Glomerular endothelial cell (primary cell): ENCODE data around the gene TJP3. TPM values are rescaled to one million over a fixed set of nuclear protein-coding genes. Genes with fewer than 3 reads are reported as not detected.

Source experiments
- DNase-seq: peaks from one replicate; pipeline ENCODE4 v3.0.0-alpha.2; 2011; ENCODE audit warnings: low read depth, low spot score; ENCODE audit errors: extremely low read depth
- total RNA-seq: library from RNA; depleted of rRNA; stranded (reverse); fragments of >200 nt; gene quantifications from 2 replicates; pipeline ENCODE4 v1.2.3, GENCODE V29; 2015

TJP3 gene
- total RNA-seq, 1 donor from 2014 or later, result not detected

DNA sequence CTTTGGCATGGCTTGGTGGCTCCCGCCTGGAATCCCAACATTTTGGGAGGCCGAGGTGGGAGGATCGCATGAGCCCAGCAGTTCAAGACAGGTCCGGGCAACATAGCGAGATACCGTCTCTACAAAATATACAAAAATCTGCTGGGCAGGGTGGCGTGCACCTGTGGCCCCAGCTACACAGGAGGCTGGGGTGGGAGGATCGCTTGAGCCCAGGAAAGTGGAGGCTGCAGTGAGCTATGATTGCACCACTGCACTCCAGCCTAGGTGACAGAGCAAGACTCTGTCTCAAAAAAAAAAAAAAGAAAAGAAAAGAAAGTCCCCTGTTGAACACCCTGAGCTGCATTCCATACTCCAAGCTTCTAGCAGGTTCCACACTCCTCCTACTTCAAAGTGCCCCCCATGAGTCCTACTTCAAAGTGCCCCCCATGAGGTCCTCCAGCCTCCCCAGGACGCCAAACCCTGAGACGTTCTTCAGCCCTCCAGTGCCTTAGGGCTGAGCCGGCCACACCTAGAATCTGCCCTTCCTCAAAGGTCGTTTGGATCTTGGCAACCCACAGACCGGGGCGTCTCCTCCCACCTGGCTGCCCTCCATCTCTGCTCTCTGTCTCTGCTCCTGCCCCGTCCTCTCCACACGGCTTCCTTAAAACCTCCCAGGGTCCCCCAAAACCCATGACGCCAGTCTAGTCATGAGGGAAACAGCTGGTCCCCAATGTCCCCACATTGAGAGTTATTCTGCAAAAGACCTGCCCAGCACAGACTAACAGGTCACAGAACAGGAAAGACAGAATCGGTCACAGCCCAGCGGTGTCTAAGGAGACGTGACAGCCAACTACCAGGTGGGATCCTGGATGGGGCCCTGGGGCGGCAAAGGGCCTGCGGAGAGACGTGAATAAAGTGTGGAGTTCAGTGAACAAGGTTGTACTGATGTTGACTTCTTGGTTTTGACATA lies 4.8 kb downstream of the TJP3 start:
- DNase-seq, result no peak

DNA sequence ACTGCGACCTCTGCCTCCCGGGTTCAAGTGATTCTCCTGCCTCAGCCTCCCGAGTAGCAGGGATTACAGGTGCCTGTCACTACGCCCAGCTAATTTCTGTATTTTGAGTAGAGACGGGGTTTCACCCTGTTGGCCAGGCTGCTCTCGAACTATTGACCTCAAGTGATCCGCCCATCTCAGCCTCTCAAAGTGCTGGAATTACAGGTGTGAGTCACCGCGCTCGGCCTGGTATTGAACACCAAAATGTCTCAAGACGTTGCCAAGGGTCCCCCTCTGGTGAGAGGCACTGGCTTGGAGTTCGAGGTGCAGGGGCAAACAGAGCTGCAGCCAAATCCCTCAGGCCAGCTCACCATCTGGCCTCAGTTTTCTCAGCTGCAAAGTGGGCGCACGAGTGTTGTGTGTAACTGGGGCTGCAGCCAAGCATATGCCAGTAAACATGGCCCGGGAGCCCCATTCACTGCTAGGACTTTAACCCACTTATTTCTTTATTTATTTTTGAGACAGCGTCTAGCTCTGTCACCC lies 8.0 kb downstream of the TJP3 start:
- DNase-seq, result no peak

DNA sequence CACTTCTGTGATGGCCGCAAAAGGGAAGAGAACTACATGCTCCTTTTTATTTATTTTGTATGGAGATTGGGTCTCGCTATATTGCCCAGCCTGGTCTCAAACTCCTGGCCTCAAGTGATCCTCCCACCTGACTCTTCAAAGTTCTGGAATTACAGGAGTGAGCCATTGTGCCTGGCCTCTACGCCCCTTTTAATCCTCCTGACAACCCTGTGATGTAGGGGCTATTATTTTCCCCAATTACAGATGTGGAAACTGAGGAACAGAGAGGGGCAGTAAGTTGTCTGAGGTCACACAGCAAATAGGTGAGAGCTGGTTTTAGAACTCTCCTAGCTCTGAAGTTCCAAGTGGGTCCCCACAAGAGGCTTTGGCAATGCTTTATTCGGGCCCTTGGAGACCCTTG lies 11.7 kb downstream of the TJP3 start:
- no peak for DNase-seq

DNA sequence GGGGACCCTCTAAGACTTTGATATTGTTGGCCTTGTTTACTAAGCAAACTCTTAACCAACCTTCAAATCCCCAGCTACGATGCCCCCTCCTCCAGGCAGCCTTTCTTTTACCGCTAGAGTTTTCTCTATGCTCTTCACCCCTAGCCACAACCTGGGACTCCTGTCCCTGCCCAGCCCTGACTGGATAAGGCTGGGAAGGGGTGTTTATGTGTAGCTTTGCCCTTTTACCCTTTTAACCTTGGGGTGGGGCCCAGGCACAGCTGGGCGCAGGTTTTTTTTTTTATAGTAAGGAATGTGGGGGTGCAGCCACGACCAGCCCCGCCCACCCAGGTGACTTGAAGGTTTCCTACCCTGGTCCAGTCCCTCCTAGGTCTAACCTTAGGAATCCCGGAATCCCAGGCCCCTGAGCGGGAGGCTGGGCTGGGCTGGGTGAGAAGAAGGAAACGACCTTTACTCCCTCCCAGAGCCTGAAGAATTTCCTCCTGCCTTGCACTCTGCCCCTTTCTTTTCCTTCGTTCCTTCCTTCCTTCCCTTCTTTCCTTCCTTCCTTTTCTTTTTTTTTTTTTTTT lies 12.2 kb downstream of the TJP3 start:
- DNase-seq, result no peak

DNA sequence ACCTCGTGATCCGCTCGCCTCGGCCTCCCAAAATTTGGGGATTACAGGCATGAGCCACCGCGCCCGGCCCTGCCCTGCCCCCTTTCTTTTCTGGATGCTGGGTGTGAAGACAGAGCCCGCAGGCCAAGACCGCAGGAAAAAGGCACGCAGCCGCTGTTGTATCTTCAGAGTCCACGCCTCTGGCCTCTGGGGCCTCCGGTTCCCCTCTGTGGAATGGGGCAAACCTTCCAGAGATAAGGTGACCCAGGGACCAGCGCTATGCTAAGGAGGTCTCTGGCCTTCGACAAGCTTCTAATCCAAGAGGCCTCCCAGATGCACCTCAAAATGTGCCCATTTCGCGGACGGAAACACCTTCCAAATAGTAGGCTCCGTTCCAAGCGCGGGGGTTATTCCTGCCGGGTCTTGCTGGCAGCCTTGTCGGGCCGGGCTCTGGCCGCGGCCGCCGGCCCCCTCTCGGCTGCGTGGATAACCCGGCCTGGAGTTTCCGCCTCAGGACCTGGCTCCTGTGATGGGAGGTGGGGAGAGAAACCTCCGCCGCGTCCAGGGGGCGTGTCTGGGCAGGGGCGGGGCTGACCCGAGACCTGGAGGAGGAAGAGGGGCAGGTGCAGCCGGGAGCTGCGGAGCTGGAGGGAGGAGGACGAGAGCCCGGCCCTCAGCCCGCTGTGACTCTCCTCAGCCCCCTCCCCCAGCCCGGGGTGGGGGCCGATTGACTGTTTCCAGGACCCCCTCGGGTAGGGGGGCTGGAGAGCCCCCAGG lies 13.1 kb downstream of the TJP3 start:
- DNase-seq, result no peak

DNA sequence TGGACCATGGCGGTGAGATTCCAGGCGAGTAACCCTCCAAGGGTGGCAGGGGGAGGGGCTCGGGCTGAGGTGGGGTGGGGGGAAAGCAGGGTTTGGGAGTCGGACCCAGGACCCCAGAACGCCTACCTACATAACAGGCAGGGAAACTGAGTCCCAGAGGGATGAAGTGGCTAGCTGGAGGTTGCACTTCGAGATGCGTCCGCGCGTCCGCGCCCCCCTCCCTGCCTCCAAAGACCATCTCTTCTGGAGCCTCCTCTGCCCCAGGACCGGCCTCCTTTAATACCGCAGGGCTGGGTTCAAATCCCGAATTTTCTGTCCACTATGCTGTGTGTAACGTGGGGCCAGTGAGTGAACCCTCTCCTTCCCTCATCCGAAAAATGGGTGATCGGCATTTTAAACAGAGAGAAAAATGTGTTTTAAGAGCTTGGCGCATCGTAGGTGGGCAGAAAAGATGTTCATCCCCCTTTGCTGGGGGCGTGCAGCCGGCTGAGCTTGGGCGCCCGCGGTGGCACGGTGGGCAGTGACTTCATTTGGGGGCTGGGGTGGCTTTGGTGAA lies 13.8 kb downstream of the TJP3 start:
- DNase-seq, result no peak

DNA sequence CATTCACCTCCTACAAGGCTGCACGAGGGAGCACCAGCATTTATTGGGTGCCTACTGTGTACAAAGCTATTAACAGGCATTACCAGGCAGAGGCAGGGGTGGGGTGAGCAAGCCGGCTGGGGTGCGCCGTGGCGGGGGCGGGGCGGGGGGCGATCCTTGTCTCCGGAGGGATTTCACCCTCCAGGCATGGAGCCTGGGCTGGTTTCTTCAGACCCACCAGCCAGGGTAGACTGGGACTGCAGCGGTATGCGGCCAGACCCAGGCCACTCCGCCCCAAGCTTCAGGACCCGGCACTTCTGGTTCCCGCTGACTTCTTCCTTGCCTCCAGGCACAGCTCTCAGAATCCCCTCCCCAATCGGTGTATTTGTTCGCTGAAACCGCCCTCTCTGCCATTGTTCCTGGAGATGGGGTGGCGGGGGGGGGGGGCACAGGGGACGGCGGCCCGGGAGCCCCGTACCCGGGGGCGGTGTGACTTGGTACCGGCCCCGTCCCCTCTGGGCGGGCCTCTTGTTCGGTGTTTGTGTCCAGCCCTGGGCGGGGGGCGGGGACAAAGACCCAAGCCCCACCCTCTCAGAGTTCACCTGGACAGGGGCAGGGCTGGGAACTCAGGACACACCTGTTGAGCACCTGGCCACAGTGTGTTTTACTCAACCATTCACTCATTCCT lies 14.4 kb downstream of the TJP3 start:
- DNase-seq, result no peak

DNA sequence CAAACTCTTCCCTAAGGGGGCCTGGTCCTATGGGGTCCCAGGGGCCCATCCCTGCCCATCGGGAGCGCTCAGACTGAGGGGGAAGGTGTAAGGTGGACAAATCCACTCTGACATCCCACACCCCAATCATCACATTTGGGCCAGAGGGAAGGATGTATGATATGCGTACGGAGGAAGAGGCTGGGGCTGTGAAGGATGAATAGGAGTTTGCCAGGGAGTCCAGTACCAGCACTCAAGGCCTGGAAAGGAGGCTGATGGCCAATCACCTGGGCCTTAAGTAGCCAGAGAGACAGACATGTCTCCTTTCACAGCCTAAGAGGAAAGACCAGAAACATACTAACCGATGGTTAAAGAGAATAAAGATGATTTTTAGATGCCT lies 14.9 kb downstream of the TJP3 start:
- no peak for DNase-seq

DNA sequence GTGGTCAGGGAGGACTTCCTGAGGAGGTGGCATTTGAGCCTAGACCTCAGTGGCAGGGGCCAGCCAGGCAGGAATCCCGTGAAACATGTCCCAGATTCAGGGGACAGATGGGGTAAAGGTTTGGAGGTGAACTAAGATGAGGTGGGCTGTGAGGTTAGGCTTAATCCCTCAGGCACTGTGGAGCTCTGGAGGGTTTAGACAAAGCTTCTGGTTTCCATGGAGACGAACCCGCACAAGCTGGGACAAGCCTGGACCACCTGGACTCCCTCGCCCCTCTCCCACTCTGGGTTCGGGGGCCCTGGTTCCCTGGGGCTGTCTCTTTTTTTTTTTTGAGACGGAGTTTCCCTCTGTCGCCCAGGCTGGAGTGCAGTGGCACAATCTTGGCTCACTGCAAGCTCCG lies 15.7 kb downstream of the TJP3 start:
- no peak for DNase-seq

DNA sequence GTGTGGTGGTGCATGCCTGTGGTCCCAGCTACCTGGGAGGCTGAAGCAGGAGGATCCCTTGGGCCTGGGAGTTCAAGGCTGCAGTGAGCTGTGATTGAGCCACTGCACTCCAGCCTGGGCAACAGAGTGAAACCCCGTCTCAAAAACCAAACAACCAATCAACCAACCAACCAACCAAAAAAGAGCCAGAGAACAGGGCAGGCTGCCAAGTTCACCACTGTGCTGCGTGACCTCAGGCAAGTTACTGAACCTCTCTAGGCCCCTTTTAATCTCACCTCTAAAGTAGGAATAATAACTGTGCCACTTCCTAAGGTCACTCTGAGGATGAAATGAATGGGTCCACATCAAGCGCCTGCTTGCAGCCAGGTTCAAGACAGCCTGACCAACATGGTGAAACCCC lies 16.9 kb downstream of the TJP3 start:
- DNase-seq, result no peak

DNA sequence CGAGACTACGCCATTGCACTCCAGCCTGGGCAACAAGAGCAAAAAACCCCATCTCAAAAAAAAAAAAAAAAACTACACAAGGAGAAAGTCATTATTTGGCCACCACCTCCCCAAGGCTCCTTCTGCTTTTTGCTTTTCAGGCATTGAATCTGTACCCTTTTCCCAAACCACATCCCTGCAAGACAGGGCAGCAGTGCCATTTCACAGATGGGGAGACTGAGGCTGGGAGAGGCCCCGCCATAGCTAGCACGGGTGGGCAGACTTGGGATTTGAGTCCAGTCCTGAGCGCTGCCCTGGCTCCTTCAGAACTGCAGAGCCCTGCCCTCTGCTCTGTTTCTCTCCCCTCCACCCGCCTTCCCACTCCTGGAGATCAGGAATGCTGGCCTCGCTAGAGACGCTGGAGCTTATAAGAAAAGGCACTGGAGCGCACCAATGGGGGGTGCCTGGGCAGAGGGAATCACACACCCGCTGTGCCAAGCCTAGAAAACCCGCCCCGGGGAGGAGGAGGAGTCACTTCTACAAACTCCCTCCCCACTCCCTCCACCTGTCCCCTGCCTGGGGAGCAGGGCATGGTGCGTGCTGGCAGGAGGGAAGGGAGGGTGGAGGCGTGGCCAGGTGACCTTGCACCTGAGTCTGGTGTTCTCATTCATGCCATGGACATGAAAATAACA lies 17.6 kb downstream of the TJP3 start:
- DNase-seq, result no peak

DNA sequence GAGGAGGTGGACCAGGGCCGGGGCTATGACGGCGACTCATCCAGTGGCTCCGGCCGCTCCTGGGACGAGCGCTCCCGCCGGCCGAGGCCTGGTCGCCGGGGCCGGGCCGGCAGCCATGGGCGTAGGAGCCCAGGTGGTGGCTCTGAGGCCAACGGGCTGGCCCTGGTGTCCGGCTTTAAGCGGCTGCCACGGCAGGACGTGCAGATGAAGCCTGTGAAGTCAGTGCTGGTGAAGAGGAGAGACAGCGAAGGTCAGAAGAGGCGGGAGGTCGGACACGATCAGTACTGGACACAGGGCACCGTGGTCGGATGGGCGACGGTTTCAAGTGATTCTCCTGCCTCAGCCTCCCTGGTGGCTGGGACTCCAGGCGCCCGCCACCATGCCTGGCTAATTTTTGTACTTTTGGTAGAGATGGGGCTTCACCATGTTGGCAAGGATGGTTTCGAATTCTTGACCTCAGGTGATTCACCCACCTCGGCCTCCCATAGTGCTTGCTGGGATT lies 22.3 kb downstream of the TJP3 start:
- no peak for DNase-seq

DNA sequence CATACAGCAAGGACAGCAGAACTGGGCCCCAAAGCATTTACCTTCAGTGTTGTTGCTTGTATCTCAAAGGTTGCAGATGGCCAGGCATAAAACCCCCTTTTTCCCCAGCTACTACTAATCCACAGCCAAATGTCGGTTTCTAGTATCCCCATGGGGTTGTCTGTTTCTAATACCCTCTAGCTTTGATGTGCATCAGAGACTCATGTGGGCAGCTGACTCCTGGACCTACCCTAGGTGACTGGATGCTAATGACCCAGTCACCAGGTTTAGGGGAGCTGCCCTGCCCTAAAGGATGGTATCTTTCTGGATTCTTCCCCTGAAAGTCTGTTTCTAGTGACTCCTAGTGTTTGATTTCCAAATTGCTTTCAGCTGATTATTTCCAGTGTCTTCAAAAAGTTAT lies 23.9 kb downstream of the TJP3 start:
- no peak for DNase-seq

DNA sequence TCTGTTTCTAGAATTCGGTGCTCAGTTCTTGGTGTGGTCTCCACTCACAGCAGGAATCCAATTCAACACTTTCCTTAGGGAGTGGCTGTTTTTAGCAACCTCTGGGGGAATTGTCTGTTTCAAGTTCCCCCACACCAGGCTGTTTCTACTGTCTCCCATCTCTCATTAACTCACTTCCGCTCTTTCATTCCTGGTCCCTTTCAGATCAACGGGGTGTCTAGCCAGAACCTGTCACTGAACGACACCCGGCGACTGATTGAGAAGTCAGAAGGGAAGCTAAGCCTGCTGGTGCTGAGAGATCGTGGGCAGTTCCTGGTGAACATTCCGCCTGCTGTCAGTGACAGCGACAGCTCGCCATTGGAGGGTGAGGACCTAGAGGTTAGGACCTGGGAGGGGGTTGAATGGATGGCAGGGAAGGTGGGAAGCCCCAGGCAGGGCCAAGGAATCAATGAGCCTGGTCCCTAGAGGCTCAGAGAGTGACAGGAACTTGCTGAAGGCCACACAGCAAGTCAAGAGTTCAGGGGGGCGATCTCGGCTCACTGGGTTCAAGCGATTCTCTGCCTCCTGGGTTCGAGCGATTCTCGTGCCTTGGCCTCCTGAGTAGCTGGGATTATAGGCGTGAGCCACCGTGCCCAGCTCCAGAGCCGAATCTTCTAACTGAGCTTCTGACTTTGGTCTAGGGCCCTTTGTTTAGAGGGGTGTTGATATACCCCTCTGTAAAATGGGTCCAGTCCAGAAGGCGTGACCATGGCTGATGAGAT lies 25.5 kb downstream of the TJP3 start:
- DNase-seq, result no peak

DNA sequence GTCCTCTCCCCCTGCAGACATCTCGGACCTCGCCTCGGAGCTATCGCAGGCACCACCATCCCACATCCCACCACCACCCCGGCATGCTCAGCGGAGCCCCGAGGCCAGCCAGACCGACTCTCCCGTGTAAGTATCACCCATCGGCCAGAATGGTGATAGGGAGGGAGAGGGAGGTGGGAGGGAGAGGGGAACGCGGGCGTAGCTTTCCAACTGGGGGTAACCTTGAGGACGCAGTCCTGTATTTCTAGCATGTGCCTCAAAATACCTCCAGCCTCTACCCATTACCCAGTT lies 26.1 kb downstream of the TJP3 start:
- no peak for DNase-seq

DNA sequence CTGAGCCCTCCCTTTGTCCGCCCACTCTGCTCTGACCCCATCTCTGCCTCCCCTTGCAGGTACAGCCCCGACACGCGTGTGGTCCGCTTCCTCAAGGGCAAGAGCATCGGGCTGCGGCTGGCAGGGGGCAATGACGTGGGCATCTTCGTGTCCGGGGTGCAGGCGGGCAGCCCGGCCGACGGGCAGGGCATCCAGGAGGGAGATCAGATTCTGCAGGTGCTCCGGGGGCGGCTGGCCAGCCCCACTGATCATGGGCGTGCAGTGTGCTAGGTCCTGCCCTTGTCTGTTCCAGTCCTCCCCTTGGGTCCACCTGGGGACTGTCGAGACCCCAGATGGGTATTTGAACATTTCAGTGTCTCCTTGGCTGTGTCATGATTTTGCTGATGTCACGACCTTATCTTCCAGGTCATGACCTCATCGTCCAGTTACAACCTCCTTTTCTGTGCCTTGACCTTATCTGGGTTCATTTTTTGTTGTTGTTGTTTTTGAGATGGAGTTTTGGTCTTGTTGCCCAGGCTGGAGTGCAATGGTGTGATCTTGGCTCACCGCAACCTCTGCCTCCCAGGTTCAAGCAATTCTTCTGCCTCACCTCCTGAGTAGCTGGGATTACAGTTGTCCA lies 28.0 kb downstream of the TJP3 start:
- no peak for DNase-seq

DNA sequence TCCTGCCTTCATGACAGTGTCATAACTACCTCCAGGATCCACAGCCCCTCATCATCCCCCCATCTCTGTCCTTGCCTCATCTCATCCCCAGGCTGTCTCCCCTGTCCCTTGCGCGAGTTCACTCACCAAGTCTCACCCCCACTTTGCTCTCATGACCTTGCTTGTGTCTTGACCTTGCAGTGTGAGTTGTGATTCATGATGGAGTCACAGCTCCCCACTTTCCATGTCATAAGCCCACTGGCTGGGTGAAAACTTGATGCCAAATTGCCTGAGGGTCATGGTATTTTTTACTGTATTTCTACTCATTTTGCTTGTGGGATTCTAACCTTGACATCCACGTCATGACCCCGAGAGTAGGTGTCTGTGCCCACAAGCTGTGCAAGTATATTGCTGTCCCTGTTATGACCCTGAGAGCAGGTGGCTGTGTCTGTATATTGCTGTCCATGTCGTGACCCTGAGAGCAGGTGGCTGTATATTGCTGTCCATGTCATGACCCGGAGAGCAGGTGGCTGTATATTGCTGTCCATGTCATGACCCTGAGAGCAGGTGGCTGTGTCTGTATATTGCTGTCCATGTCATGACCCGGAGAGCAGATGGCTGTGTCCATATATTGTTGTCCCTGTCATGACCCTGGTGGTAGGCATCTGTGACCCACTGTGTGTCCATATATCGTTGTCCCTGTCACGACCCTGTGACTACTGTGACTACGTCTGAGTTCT lies 29.5 kb downstream of the TJP3 start:
- no peak for DNase-seq

DNA sequence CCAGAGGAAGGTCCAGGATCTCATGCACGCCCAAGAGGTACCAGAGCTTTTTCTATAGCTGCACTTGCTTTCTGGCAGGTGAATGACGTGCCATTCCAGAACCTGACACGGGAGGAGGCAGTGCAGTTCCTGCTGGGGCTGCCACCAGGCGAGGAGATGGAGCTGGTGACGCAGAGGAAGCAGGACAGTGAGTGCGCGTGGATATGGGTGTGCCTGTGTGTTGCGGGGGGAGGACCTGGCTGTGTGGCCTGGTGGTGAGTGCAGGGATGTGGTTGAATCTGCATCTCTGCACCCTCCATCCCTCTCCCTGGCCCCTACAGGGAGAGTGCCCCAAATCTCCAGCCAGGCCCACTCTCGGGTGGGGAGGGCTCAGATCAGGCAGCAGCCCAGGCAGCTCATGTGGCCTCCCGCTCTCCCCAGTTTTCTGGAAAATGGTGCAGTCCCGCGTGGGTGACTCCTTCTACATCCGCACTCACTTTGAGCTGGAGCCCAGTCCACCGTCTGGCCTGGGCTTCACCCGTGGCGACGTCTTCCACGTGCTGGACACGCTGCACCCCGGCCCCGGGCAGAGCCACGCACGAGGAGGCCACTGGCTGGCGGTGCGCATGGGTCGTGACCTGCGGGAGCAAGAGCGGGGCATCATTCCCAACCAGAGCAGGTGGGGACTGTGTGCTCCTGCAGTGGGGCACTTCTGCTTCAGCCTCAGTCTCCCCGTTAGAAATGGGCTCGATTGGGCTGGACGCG lies 30.5 kb downstream of the TJP3 start:
- no peak for DNase-seq
